ENCODE results near the gene KIAA0825. TPM values are rescaled to one million over a fixed set of nuclear protein-coding genes. Genes with fewer than 3 reads are reported as not detected.

Gene KIAA0825
- total and polyA plus RNA-seq, 2 experiments from 2014 or later = 1.7 to 1.8 TPM

DNA sequence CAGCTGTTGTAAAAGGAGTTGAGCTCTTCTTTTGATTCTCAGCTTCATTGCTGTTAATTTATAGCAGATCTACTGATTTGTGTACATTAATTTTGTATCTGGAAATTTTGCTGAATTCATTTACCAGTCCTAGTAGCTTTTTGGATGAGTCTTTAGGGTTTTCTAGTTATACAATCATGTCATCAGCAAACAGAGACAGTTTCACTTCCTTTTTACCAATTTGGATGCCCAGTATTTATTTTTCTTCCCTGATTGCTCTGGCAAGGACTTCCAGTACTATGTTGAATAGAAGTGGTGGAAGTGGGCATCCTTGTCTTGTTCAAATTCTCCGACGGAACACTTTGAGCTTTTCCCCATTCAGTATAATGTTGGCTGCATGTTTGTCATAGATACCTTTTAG is 478.1 kb downstream of the KIAA0825 start (continued):
- no peak for TF ChIP-seq POLR2AphosphoS5 (IDR thresholded peaks at IDR 0.05; ENCODE audit: low read depth)

GRCh38 chr5:94130077-94130476 is 488.3 kb downstream of the KIAA0825 start:
- H3K27ac Mint-ChIP-seq = no peak overlapping the region
- DNase-seq (ENCODE audit: low spot score) = no peak
- H3K9me2 ChIP-seq (ENCODE audit: insufficient read depth) = no peaks in the 10 kb centered on the region
- no peaks in the 10 kb centered on the region for H4K20me1 ChIP-seq (replicated peaks; ENCODE audit: insufficient read depth)
- H3K27ac ChIP-seq (ENCODE audit: low read depth) = no peak overlapping the region
- H3K36me3 Mint-ChIP-seq (ENCODE audit: low read depth) = peaks cover 10% of the 10 kb centered on the region; the same call in 1 of the 3 replicates
- no peak overlapping the region for H3K4me2 ChIP-seq
- no peak overlapping the region for H3K4me3 ChIP-seq
- H3K4me3 Mint-ChIP-seq = no peak overlapping the region
- H3K27me3 ChIP-seq (ENCODE audit: insufficient read depth) = no peaks in the 10 kb centered on the region
- H3K27me3 Mint-ChIP-seq (ENCODE audit: insufficient read depth, low read depth, poor library complexity) = no peaks in the 10 kb centered on the region
- no peaks in the 10 kb centered on the region for H3K79me2 ChIP-seq (replicated peaks; ENCODE audit: insufficient read depth)
- no peak for ATAC-seq
- H3K4me1 Mint-ChIP-seq = no peaks in the 10 kb centered on the region
- no peaks in the 10 kb centered on the region for H3F3A ChIP-seq (replicated peaks; ENCODE audit: low read depth)
- no peak for TF ChIP-seq ZNF462 (CRISPR knock-in tag; IDR thresholded peaks at IDR 0.05)
- TF ChIP-seq REST (IDR thresholded peaks at IDR 0.05; ENCODE audit: unreplicated experiment) = no peak
- TF ChIP-seq EZH2 (IDR thresholded peaks at IDR 0.05; ENCODE audit: low read depth, unreplicated experiment) = no peak
- no peak for TF ChIP-seq ETS1 (IDR thresholded peaks at IDR 0.05)
- TF ChIP-seq STAT1 (IDR thresholded peaks at IDR 0.05; ENCODE audit: unreplicated experiment) = no peak
- TF ChIP-seq CTCF (conservative IDR thresholded peaks at IDR 0.05; ENCODE audit: low read depth in 2 of 2) = no peak
- TF ChIP-seq CREB1 (CRISPR knock-in tag; IDR thresholded peaks at IDR 0.05; ENCODE audit: low read depth) = no peak
- TF ChIP-seq ZNF331 (CRISPR knock-in tag; IDR thresholded peaks at IDR 0.05; ENCODE audit: low read depth) = no peak
- TF ChIP-seq NANOG (IDR thresholded peaks at IDR 0.05; ENCODE audit: borderline replicate concordance) = no peak
- no peak for TF ChIP-seq ZNF114 (CRISPR knock-in tag; IDR thresholded peaks at IDR 0.05)
- no peak for TF ChIP-seq JUNB (IDR thresholded peaks at IDR 0.05; ENCODE audit: unreplicated experiment)
- no peak for TF ChIP-seq EZH2phosphoT487 (IDR thresholded peaks at IDR 0.05; ENCODE audit: unreplicated experiment)
- no peak for TF ChIP-seq POLR2AphosphoS5 (IDR thresholded peaks at IDR 0.05; ENCODE audit: low read depth)
- no peaks in the 10 kb centered on the region for H3K36me3 ChIP-seq (ENCODE audit: insufficient read depth)
- no peak overlapping the region for H2AFZ ChIP-seq
- H3K9me3 Mint-ChIP-seq = peaks cover 17% of the 10 kb centered on the region
- no peaks in the 10 kb centered on the region for H3K4me1 ChIP-seq (ENCODE audit: insufficient read depth)

Data from GM23338 (cell line).